Activated naive CD4-positive, alpha-beta T cell (primary cell): ENCODE measurements around the gene AHI1.

Source experiments
- DNase-seq, 4 experiments: peaks; one replicate each; lab custom pipeline; 2025; lab: John Stamatoyannopoulos, UW

Gene AHI1

GRCh38 chr6:135295085-135295484, 202.5 kb downstream of the AHI1 start:
- DNase-seq = no peak

DNA sequence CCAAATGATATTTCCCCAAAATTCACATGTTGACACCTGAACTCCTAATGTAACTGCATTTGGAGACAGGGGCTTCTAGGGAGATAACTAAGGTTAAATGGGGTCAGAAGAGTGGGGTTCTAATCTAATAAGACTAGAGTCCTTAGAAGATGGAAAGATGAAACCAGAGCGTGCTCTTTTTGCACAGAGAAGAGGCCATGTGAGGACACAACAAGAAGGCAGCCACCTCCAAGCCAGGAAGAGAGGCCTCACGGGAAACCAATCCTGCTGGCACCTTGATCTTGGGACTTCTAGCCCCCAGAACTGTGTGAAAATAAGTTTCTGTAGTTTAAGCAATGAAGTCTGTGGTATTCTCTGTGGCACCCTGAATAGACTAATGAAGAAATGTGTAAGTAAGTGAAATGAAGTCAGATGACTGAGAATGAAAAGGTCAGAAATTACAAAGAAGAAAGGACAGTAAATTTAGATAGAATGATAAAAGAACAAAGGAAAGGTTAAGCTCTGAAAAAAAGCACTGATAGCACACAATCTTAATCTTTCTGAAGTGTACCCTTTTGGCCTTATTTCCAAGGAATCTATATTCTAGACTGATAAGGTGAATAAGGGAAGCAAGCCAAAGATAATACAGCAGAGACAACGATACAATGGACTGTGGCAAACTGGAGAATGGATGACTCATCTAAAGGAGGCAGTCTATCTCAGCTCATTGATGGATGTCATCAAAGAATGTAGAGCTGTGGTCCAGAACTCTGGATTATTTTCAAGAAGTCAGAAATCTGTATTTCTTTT, 206.1 kb downstream of the AHI1 start:
- no peak for DNase-seq

DNA sequence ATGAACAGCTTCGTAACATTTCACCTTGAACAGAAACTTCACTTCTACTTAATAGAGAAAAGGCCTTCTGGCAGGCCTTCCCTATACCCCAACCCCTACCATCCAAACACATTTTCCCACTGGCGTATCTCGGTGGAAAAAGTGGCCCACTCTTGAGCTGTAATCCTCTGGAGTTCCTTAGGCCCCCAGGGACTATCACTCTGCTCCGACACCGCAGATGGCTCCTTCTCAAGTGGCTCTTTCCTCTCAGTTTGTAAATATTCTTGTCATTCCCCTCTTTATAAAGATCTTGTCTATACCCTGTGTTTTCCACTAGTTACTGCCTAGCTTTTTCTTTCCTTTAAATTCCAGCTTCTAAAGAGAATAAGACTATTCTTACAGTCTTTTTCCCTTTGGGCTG, 207.7 kb downstream of the AHI1 start:
- no peak for DNase-seq

DNA sequence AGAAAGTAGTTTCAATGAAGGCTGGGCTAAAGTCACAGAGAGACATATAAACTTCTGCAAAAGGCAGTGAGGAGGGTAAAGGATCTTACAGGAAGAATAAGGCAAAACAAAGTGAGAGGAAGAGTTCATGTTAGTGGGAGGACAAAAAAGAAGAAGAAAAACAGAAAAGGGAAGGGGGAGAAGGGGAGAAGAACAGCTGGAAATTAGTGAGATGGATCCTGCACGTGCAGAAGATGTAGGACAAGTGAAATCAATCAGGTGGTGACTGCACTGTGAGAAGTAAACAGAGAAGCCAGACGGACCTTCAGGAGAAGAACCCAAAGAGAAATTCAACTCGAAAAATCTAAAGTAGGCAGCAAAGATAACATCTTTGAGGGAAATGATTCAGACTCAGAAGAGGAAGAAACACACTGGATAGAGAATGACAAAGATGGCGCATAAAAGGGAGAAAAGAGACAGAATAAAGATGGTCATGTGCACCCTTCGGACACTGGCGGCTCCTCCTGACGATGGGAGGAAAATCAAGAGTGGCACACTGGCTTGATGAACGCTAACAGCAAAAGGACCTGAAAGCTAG, 210.5 kb downstream of the AHI1 start:
- DNase-seq = no peak

DNA sequence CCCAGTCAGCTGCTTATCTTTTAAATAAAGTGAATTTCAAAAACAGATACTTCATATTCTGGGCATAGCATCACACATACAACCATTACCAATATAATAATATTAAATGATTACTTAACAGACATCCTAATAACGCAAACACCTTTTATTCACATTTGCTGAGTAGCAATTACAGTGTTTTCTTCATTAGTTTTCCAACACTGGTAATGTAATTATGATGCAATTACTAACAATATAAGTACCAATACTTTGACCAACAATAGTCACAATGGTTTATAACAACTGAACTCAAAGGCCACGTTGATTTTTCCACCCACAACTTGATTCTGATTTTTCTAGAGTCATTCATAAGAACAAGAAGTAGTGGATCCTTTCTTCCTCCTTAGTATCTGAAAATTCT, 212.4 kb downstream of the AHI1 start:
- DNase-seq = no peak

DNA sequence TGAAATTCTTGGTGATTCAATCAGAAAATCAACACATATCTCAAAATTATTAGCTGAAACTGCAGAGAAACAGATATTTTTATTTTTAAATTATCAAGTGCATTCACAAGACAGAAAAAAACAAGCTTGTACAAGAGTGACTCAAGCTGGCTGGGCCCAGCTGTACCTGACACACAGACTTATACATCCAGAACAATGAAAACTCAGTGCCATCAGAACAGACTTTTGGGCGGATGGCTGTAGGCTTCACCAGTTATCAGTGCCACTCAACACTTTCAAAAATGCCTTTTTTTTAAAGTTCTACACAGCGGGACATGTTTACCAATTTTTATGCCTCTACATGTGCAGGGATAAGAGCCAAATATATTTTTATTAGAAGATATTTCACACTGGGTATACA, 213.6 kb downstream of the AHI1 start:
- DNase-seq = no peak

- no peak for DNase-seq
Observed at GRCh38 chr6:135282395-135282794, 215.1 kb downstream of the AHI1 start.

DNA sequence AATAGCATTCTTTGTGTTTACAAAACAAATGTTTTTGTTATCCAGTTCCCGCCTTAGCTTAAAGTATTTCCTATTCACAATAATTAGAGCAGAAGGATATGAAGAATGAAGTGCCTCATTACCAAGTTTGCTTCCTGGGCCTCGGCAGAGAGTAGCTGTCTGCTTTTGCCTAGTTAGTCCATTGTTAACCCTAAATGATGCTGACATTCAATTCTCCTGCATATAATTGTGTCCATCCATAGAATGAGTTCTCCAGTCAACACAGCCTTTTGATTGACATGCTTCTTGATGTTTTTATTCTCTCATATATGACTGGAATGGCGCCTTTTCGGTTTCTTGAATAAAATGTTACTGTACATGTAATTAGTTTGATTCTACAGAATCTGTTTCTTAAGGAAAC, 215.6 kb downstream of the AHI1 start:
- no peak for DNase-seq

GRCh38 chr6:135281227-135281626, 216.3 kb downstream of the AHI1 start:
- DNase-seq = no peak

DNA sequence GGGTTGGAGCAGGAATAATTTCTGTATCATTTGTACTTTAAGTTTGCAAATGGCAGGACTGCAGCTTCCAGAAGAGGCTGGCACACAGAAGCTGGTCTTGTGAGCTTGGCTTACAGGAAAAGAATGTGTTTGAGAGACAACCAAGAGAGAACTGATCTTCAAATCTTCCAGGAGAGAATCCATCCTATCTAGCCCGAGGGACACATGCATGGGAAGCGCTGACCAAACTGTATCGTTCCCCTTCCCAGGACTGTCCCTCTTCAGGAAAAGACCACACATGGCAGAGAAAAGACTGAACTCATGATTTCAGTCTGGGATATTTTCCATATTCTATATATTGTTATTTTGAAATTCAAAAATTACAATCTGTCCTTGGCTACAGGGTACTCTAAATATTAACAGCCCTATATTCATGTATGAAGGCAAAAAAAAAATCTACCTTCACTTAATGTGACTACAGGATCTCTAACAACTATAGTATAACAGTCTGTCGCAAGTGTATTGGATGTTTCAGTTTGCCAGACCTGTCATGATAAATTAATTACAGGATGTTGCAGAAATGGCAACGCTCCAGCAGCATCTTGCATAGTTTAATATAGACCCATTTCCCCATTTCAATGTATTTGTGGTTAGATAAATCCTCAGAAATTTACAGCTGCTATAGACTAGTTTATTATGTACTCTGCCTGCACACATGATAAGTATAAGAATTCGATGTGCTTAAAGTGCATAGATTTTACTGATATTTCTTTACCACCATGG, 217.0 kb downstream of the AHI1 start:
- no peak for DNase-seq

- no peak for DNase-seq
Observed at GRCh38 chr6:135277422-135277821, 220.1 kb downstream of the AHI1 start.

DNA sequence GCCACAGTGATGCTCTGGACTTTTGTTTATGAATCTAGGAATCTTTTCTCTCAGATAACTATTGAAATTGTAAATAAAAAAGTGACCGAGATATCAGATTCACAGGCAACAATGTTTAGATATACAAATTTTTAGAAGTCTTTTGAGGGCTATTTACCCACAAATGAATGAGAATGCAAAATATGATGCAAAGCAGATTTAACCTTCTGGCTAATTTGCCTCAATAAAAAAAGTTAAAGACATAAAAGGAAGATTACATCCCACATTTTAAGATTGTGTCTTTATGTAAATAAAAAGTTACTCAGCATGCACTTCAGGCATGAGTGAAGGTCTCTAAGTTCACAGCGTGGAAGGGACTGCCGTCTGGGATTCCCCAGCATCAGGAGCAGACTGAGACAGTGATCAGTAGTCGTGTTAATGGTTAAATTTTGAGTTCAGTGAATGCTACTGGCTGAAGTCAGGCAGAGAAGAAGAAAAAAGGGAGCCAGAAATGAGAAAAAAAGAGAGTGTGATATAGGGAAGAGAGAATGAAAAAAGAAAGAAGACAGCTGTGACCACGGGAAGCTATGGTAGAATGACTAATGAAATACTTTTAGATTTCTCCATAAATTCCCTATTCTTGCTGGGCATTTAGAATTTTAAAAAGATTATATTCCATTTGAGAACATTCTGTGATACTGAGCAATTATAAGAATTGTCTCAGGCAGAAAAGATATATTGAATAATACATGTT, 222.8 kb downstream of the AHI1 start:
- DNase-seq = no peak

DNA sequence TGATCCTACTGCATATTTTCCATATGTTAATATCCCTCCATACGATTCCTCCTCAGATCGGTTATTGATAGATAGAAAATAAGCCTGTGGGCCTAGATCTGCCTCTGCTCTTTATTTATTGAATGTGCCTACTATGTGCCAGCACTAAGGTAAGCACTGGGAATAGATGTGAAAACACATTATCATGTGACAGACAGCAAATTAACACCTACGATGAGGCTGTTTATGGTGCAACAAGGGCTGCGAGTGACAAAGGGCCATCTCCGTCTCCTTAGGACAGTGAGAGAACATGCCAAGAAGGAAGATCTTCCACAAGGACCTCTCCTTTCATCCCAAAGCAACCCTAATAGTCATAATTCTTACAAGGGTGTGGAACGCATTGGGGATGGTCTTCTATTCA, 225.9 kb downstream of the AHI1 start:
- DNase-seq = no peak

DNA sequence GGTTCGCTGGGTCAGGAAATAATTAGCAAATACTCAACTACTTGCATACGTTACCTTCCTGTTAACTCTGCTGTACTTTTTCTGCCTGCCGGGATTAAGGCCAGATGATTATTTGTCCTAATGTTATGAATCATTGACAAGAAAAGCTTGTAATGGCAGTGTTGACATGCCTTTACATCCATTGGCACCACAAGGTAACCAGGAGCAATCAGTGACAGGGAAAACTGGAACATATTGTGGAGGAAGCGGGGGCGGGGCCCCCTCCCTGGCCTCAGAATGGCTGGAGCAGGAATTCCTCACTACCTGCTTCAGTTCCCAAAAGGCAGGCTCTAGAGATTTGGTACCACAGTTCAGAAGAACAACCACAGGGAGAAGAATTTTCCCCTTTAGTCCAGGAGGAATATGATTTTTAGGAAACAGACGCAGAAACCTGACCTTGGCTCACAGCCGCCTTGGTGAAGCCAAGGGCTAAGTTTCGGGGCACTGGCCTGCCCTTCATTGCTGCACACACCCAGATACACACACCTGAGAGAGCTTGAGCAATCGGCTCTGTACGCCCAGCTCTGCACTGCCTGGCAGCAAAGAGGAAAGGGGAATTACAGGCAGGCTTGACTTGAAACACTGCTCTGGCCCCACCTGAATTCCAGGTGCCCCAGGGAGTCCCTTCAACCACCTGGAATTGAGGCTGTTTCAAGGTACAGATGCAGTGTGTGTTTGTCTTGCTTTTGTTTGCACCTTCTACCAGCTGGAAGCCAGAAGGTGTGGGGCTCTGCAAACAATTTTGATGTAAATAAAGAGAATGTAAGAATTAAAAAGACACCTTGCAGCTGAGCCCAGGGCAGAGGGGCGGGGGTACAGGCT, 226.6 kb downstream of the AHI1 start:
- no peak for DNase-seq

DNA sequence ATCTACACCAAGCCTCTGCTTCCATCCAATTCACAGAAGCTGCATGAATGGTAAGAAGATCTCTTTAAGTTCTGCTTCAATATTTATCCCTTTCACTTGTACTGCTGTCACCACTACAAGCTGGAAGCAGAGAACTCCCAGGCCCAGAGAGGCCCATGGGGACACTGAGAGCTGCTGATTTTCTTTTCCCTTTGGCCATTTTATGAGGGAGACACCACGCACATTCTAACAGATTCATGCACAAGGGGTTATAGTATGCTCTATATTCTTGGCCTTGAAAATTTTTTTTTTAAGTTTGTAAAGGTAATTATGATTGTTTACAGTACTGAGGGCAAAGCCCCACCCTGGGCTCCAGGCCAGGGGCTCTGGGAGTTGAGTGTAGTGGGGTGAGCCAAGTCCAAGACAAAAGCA, 228.1 kb downstream of the AHI1 start:
- no peak for DNase-seq

- DNase-seq = no peak
Observed at GRCh38 chr6:135268740-135269139, 228.8 kb downstream of the AHI1 start.

- no peak for DNase-seq
Observed at GRCh38 chr6:135268263-135268662, 229.3 kb downstream of the AHI1 start.

GRCh38 chr6:135267085-135267484, 230.5 kb downstream of the AHI1 start:
- DNase-seq = no peak

DNA sequence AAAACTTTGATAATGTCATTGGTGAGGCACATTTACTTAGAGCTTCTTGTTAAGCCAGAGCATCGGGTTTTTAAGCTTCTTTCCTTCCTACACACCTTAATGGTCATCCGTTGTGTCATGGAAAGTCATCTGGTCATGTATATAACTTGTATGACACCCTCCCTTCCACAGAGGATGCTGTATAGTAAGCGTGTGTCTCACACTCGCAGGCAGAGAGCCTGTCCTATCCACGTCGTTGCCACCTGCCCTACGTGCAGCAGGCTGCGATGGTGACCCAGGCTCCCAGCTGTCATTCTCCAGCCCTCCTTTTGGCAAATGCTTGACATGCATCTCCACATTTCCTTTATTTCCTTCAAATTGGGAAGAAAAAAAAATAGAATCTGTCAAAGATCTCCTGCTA, 230.9 kb downstream of the AHI1 start:
- no peak for DNase-seq

DNA sequence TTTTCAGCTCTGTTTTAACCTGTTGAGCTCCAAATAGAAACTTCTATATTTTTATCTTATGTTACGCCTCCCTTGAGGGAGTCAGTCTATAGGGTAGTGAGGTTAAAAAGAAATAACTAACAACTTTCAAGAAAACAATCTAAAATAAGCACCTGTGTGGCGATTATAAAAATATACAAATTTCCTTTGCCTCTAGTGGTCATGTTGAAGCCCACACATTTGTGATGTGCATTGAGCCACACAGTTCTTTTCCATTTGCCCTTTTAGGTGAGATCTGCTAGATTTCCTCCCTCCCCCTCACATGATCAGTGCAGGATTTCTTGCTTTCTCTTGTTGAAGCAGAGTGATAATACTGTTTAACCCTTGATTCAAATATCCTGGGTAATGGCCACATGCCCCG, 232.3 kb downstream of the AHI1 start:
- no peak for DNase-seq

DNA sequence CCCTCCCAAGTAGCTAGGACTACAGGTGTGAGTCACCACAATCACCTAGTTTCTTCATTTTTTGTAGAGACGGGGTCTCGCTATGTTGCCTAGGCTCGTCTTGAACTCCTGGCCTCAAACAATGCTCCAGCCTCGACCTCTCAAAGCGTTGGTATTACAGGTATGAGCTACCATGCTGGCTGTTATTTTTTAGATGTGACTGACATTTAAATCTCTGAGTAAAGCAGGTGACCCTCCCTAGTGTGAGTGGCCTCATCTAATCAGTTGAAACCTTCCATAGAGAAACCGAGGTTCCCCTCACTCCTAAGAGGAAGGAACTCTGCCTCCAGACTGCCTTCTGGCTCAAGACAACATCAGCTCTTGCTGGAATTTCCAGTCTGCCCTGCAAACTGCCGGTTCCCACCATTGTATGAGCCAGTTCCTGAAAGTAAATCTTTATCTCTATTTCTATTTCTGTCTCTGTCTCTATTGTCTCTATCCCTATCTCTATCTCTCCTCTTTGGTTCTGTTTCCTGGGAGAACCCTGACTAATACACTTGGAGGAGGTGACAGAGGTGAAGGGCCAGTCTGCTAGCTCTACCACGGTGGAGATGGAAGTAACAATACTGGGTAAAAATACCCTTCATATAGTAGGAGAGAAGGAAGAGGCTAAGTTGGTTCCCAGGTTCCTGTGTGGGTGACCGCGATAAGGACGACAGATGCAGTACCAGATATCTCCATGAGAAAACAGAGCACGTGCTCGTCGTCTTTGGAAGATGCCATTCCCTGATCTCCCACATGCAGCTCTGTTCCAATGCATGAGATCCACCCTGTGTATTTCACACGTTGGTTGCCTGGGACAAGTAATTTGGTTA, 235.4 kb downstream of the AHI1 start:
- no peak for DNase-seq
